Thyroid gland (tissue), 4 donors: ENCODE results near the gene CCDC149.

Experiments
- POLR2A ChIP-seq, 2 donors: fragments of 450-650 bp; IDR thresholded peaks; one replicate each; pipeline ENCODE4 v1.6.1; 2017; ENCODE audit warnings: antibody characterized with exemption in 2 of 2, mild to moderate bottlenecking in 2 of 2, moderate library complexity in 1 of 2
- TF ChIP-seq, protein P1 (sequence below), 6 experiments: fragments of 200-600 bp in 3 of 6; fragments of 450-650 bp in 3 of 6; sonication (generic) in 3 of 6; IDR thresholded peaks; one replicate each; pipeline ENCODE4 v1.5.1; 2016 to 2019; ENCODE audit warnings: antibody characterized with exemption in 6 of 6, mild to moderate bottlenecking in 2 of 6, inconsistent platforms in 1 of 6, moderate library complexity in 1 of 6

GRCh38 chr4:24923550-24923949, 10.7 kb upstream of the CCDC149 start:
- TF ChIP-seq, protein P1, sequence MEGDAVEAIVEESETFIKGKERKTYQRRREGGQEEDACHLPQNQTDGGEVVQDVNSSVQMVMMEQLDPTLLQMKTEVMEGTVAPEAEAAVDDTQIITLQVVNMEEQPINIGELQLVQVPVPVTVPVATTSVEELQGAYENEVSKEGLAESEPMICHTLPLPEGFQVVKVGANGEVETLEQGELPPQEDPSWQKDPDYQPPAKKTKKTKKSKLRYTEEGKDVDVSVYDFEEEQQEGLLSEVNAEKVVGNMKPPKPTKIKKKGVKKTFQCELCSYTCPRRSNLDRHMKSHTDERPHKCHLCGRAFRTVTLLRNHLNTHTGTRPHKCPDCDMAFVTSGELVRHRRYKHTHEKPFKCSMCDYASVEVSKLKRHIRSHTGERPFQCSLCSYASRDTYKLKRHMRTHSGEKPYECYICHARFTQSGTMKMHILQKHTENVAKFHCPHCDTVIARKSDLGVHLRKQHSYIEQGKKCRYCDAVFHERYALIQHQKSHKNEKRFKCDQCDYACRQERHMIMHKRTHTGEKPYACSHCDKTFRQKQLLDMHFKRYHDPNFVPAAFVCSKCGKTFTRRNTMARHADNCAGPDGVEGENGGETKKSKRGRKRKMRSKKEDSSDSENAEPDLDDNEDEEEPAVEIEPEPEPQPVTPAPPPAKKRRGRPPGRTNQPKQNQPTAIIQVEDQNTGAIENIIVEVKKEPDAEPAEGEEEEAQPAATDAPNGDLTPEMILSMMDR (IDR thresholded peaks at IDR 0.05) = no peak
- TF ChIP-seq POLR2A (IDR thresholded peaks at IDR 0.05) = no peak
